Hepatocyte (in vitro differentiated cells): Measurements from ENCODE around the gene MCF2. TPM values are rescaled to one million over a fixed set of nuclear protein-coding genes. Genes with fewer than 3 reads are reported as not detected.
A peak's percentile ranks its signal among the peaks of the same experiment; 100 is the strongest.

Experiments used
- DNase-seq: peaks from one replicate; pipeline ENCODE4 v3.0.0-alpha.2; 2016; ENCODE audit warnings: low spot score
- H2AFZ ChIP-seq: fragments of 200-600 bp; sonication (generic); 2 replicates; pipeline ENCODE4 v1.6.0; 2016; ENCODE audit warnings: antibody characterized with exemption, mild to moderate bottlenecking
- H3K27ac ChIP-seq: fragments of 200-600 bp; sonication (generic); 2 replicates; pipeline ENCODE4 v1.5.1; 2016; ENCODE audit warnings: mild to moderate bottlenecking
- H3K27me3 ChIP-seq: fragments of 200-600 bp; sonication (generic); 2 replicates; pipeline ENCODE4 v1.6.1; 2016
- H3K36me3 ChIP-seq: fragments of 200-600 bp; sonication (generic); replicated peaks from 2 replicates; pipeline ENCODE4 v1.5.1; 2016; ENCODE audit warnings: low read depth; ENCODE audit not compliant: insufficient read depth
- H3K4me1 ChIP-seq: fragments of 200-600 bp; sonication (generic); 2 replicates; pipeline ENCODE4 v1.5.1; 2016; ENCODE audit warnings: mild to moderate bottlenecking, moderate library complexity; ENCODE audit not compliant: insufficient read depth
- H3K4me2 ChIP-seq: fragments of 200-600 bp; sonication (generic); 2 replicates; pipeline ENCODE4 v1.6.0; 2016
- H3K4me3 ChIP-seq: fragments of 200-600 bp; sonication (generic); 2 replicates; pipeline ENCODE4 v1.5.1; 2016; ENCODE audit warnings: mild to moderate bottlenecking
- H3K79me2 ChIP-seq: fragments of 200-600 bp; sonication (generic); 2 replicates; pipeline ENCODE4 v1.6.0; 2017; ENCODE audit warnings: mild to moderate bottlenecking
- H3K9me2 ChIP-seq: fragments of 200-600 bp; sonication (generic); replicated peaks from 2 replicates; pipeline ENCODE4 v1.6.0; 2017; ENCODE audit warnings: mild to moderate bottlenecking; ENCODE audit not compliant: insufficient read depth
- H3K9me3 ChIP-seq: fragments of 200-600 bp; sonication (generic); 2 replicates; pipeline ENCODE4 v1.5.1; 2016; ENCODE audit warnings: low read depth, mild to moderate bottlenecking
- H4K20me1 ChIP-seq: fragments of 200-600 bp; sonication (generic); 2 replicates; pipeline ENCODE4 v1.6.0; 2016; ENCODE audit warnings: mild to moderate bottlenecking; ENCODE audit not compliant: insufficient read depth, poor library complexity, severe bottlenecking
- EZH2 ChIP-seq: fragments of 200-600 bp; sonication (generic); IDR thresholded peaks from 2 replicates; pipeline ENCODE4 v1.6.1; 2016; ENCODE audit warnings: antibody characterized with exemption, mild to moderate bottlenecking, borderline replicate concordance
- EZH2phosphoT487 ChIP-seq: fragments of 200-600 bp; sonication (generic); IDR thresholded peaks from one replicate; pipeline ENCODE4 v1.6.1; 2018; ENCODE audit warnings: antibody characterized with exemption, mild to moderate bottlenecking, low read depth, moderate library complexity; ENCODE audit not compliant: unreplicated experiment, severe bottlenecking
- WGBS: methylation state at CpG from one replicate; pipeline ENCODE4 v1.1.6; 2016; ENCODE audit warnings: low lambda C conversion rate; ENCODE audit errors: missing lambda C conversion rate; 5-methylcytosine and 5-hydroxymethylcytosine counted together
- polyA plus RNA-seq: library from polyadenylated mRNA; unstranded; fragments of >200 nt; fragmentation: Nextera tagmentation; extraction: Ambion mirVana; gene quantifications from 2 replicates; pipeline ENCODE4 v1.2.1, GENCODE V29; 2016
- total RNA-seq: library from RNA; depleted of rRNA; stranded (reverse); fragments of >200 nt; gene quantifications from 2 replicates; pipeline ENCODE4 v1.2.3, GENCODE V29; 2014
- TF ChIP-seq, protein P1 (sequence below): fragments of 200-600 bp; sonication (generic); IDR thresholded peaks from 2 replicates; pipeline ENCODE4 v1.5.1; 2016; ENCODE audit warnings: antibody characterized with exemption, mild to moderate bottlenecking; ENCODE audit not compliant: poor library complexity

MCF2 gene
- total and polyA plus RNA-seq, 2 experiments from 2014 or later = 0.13 TPM; not detected in 1

DNA sequence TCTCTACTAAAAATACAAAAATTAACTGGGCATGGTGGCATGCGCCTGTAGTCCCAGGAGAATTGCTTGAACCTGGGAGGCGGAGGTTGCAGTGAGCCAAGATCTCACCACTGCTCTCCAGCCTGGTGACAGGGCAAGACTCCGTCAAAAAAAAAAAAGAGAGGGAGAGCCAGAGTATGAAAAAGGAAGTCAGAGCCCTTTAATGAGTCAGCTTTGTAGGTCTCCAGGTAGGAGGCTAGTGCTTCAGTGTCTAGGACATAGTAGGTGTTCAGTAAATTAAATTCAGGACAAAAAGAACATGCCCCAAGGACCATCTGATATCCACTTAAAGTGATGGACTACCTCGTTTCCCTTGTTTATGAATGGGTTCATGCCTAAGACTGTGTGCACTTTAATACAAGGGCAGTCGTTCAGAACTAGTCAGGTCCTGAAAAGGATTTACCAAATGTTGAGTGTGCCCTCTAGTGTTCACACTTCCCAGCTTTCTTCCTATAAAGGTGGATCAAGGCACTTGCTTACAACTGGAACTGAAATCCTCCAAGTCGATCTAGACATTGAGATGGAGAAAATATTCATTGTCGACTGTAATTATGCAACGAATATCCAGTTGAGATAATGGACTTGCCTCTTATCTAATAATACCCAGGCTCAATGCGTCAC, 148.5 kb downstream of the MCF2 start:
- no peak overlapping the region for H3K4me3 ChIP-seq
- no peak overlapping the region for H3K4me2 ChIP-seq
- 49% methylated on average over 9 of the region's 9 CpGs for WGBS
- H3K36me3 ChIP-seq = no peaks in the 10 kb centered on the region
- no peak overlapping the region for H3K27ac ChIP-seq
- peak; percentile 71 for DNase-seq
- H3K9me3 ChIP-seq = no peaks in the 10 kb centered on the region
- H3K27me3 ChIP-seq = no peaks in the 10 kb centered on the region
- H2AFZ ChIP-seq = no peak overlapping the region
- TF ChIP-seq, protein P1, sequence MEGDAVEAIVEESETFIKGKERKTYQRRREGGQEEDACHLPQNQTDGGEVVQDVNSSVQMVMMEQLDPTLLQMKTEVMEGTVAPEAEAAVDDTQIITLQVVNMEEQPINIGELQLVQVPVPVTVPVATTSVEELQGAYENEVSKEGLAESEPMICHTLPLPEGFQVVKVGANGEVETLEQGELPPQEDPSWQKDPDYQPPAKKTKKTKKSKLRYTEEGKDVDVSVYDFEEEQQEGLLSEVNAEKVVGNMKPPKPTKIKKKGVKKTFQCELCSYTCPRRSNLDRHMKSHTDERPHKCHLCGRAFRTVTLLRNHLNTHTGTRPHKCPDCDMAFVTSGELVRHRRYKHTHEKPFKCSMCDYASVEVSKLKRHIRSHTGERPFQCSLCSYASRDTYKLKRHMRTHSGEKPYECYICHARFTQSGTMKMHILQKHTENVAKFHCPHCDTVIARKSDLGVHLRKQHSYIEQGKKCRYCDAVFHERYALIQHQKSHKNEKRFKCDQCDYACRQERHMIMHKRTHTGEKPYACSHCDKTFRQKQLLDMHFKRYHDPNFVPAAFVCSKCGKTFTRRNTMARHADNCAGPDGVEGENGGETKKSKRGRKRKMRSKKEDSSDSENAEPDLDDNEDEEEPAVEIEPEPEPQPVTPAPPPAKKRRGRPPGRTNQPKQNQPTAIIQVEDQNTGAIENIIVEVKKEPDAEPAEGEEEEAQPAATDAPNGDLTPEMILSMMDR = peak; percentile 61
- TF ChIP-seq EZH2 (no peak), EZH2phosphoT487 (no peak)
- H4K20me1 ChIP-seq = no peaks in the 10 kb centered on the region
- no peaks in the 10 kb centered on the region for H3K4me1 ChIP-seq
- H3K9me2 ChIP-seq = no peaks in the 10 kb centered on the region
- H3K79me2 ChIP-seq = no peaks in the 10 kb centered on the region

DNA sequence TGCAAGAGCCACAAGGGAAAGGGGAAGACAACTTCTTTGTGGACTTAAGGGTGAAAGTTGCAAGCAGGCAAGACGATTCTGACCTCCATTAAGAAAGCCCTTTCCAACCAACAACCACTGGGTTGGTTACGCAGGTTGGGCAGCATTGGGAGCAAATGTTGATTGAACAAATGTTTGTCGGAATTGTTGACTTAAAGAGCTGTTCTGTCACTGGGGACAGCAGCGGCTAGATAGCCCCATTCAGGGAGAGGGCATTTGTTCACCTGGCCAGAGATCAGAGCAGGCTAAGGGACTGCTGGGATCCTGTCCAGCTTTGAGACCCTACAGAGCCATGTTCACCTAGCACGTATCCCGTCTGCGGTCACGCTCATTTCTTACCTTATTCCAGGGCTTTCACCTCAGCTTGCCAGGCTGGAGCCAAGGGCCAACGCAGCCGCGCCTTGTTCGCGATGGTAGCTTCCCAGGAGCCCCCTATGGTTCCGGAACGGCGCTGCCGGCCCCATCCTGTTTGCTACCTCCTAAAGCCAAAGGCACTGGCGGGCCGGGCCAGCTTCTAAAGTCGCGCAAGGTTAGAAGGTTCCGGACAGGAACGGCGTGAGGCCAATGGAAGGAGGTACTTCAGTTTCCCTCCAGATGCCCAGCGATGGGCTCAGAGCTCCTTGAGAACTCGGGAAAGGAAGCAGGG, 152.8 kb downstream of the MCF2 start:
- Histone ChIP-seq H3K9me2 (no peaks in the 10 kb centered on the region), H3K27ac (no peak overlapping the region), H3K4me2 (no peak overlapping the region), H3K36me3 (no peaks in the 10 kb centered on the region), H3K4me3 (no peak overlapping the region), H2AFZ (no peak overlapping the region), H3K9me3 (no peaks in the 10 kb centered on the region), H3K4me1 (no peaks in the 10 kb centered on the region), H3K79me2 (no peaks in the 10 kb centered on the region), H3K27me3 (no peaks in the 10 kb centered on the region), H4K20me1 (no peaks in the 10 kb centered on the region)
- no peak for DNase-seq
- TF ChIP-seq EZH2phosphoT487 = no peak
- 87% methylated on average over 25 of the region's 26 CpGs for whole genome bisulfite sequencing

GRCh38 chrX:139554376-139554775, 153.6 kb downstream of the MCF2 start:
- Histone ChIP-seq H3K4me2 (no peak overlapping the region), H4K20me1 (no peaks in the 10 kb centered on the region), H2AFZ (no peak overlapping the region), H3K4me1 (no peaks in the 10 kb centered on the region), H3K4me3 (no peak overlapping the region), H3K9me3 (no peaks in the 10 kb centered on the region), H3K27me3 (no peaks in the 10 kb centered on the region), H3K9me2 (no peaks in the 10 kb centered on the region), H3K79me2 (no peaks in the 10 kb centered on the region), H3K27ac (no peak overlapping the region), H3K36me3 (no peaks in the 10 kb centered on the region)
- no peak for DNase-seq
- no peak for TF ChIP-seq EZH2

DNA sequence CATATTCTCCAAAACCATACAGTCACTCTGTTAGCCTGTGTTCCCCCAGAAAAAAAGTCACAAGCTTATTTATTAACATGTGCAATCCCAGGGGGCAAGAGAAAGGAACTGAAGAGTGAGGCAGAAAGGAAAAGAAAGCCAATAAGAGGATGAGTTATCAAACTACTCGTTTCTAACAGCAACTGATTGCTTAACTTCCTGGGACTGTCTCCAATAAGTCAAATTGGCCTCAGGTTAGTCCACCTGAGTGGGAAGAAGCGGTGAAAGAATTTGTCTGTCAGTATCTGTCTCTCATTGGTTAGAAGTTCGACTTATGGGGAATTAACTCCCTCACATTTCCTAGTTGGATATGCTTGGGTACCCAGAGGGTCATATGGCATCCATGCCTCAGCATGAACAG, 163.4 kb downstream of the MCF2 start:
- no peaks in the 10 kb centered on the region for H4K20me1 ChIP-seq
- no peaks in the 10 kb centered on the region for H3K79me2 ChIP-seq
- H3K9me3 ChIP-seq = no peaks in the 10 kb centered on the region
- 61% methylated on average over 3 of the region's 3 CpGs for WGBS
- no peaks in the 10 kb centered on the region for H3K9me2 ChIP-seq
- H3K36me3 ChIP-seq = no peaks in the 10 kb centered on the region
- DNase-seq = no peak
- H3K4me1 ChIP-seq = no peaks in the 10 kb centered on the region
- H3K27ac ChIP-seq = no peak overlapping the region
- no peaks in the 10 kb centered on the region for H3K27me3 ChIP-seq
- no peak overlapping the region for H2AFZ ChIP-seq
- H3K4me2 ChIP-seq = no peak overlapping the region
- TF ChIP-seq EZH2 = no peak
- TF ChIP-seq, protein P1 = no peak
- no peak for TF ChIP-seq EZH2phosphoT487
- H3K4me3 ChIP-seq = no peak overlapping the region
